Renal pelvis (tissue), 4 donors: Measurements from ENCODE around the gene DNAJB6. TPM values are rescaled to one million over a fixed set of nuclear protein-coding genes. Genes with fewer than 3 reads are reported as not detected.

Experiments
- DNase-seq: peaks from one replicate; pipeline ENCODE4 v3.0.0-alpha.2; 2013
- polyA plus RNA-seq, 3 donors: library from polyadenylated mRNA; unstranded; fragments of 120-200 nt; gene quantifications; one replicate each; pipeline ENCODE4 v1.2.1, GENCODE V29; 2013; ENCODE audit not compliant: insufficient read length in 3 of 3

Gene DNAJB6
- polyA plus RNA-seq, 3 donors: 139 to 167 (median 153) TPM

- DNase-seq: no peak
Measured at GRCh38 chr7:157358753-157359096, 21.9 kb downstream of the DNAJB6 start.

- no peak for DNase-seq
Measured at GRCh38 chr7:157359581-157359980, 22.8 kb downstream of the DNAJB6 start.

- no peak for DNase-seq
Measured at GRCh38 chr7:157360483-157361025, 23.8 kb downstream of the DNAJB6 start.

- no peak for DNase-seq
Measured at GRCh38 chr7:157361537-157361936, 24.7 kb downstream of the DNAJB6 start.

GRCh38 chr7:157362729-157363128 lies 25.9 kb downstream of the DNAJB6 start:
- DNase-seq: no peak

GRCh38 chr7:157366722-157367121 lies 29.9 kb downstream of the DNAJB6 start:
- DNase-seq: no peak

- DNase-seq: no peak
Measured at GRCh38 chr7:157368955-157369354, 32.2 kb downstream of the DNAJB6 start.

GRCh38 chr7:157370742-157371141 lies 33.9 kb downstream of the DNAJB6 start:
- no peak for DNase-seq

- no peak for DNase-seq
Measured at GRCh38 chr7:157371296-157371695, 34.5 kb downstream of the DNAJB6 start.

GRCh38 chr7:157372300-157373232 lies 35.8 kb downstream of the DNAJB6 start:
- DNase-seq: no peak

GRCh38 chr7:157373493-157373892 lies 36.7 kb downstream of the DNAJB6 start:
- DNase-seq: no peak

- DNase-seq: no peak
Measured at GRCh38 chr7:157375410-157375809, 38.6 kb downstream of the DNAJB6 start.

GRCh38 chr7:157377436-157378124 lies 40.8 kb downstream of the DNAJB6 start:
- no peak for DNase-seq

GRCh38 chr7:157378390-157378789 lies 41.6 kb downstream of the DNAJB6 start:
- DNase-seq: no peak

GRCh38 chr7:157379493-157379892 lies 42.7 kb downstream of the DNAJB6 start:
- no peak for DNase-seq

GRCh38 chr7:157380416-157380815 lies 43.6 kb downstream of the DNAJB6 start:
- DNase-seq: no peak

GRCh38 chr7:157383868-157384267 lies 47.1 kb downstream of the DNAJB6 start:
- DNase-seq: no peak

GRCh38 chr7:157384301-157384700 lies 47.5 kb downstream of the DNAJB6 start:
- no peak for DNase-seq

- peak; percentile 74 for DNase-seq
Measured at GRCh38 chr7:157386979-157387800, 50.4 kb downstream of the DNAJB6 start.

- no peak for DNase-seq
Measured at GRCh38 chr7:157388301-157388700, 51.5 kb downstream of the DNAJB6 start.

GRCh38 chr7:157389951-157390730 lies 53.3 kb downstream of the DNAJB6 start:
- DNase-seq: no peak
